Pancreas (tissue), 10 donors: Measurements from ENCODE around the gene TMEM250. TPM values are rescaled to one million over a fixed set of nuclear protein-coding genes. Genes with fewer than 3 reads are reported as not detected.

Source experiments
- ATAC-seq, 4 donors: fragments of 200-7000 bp; cut with Tn5 transposase; one replicate each; pipeline versions ENCODE4 v1.8.0 to v1.9.1; 2020; ENCODE audit warnings: mild to moderate bottlenecking in 4 of 4, moderate library complexity in 4 of 4
- DNase-seq, 6 donors: peaks; one replicate each; pipeline ENCODE4 v3.0.0-alpha.2; 2020
- FAIRE-seq: peaks from 2 replicates; lab custom pipeline; 2012; peaks lifted over from hg19 to GRCh38; lab: Jason Lieb, UNC
- H3K27ac ChIP-seq, 4 donors: fragments of 200-600 bp; sonication (generic); 1 replicate in 3 of 4; 2 replicates in 1 of 4; pipeline versions ENCODE4 v1.5.0 to v1.8.0; 2020
- H3K27me3 ChIP-seq, 4 donors: fragments of 200-600 bp; one replicate each; pipeline ENCODE4 v1.8.0; 2021
- H3K36me3 ChIP-seq, 3 donors: fragments of 200-600 bp; sonication (generic) in 1 of 3; one replicate each; pipeline versions ENCODE4 v1.5.0 to v1.8.0; 2020 to 2021
- H3K4me1 ChIP-seq, 3 donors: fragments of 200-600 bp; one replicate each; pipeline ENCODE4 v1.8.0; 2021
- H3K4me3 ChIP-seq, 4 donors: fragments of 200-600 bp; sonication (generic) in 2 of 4; one replicate each; pipeline versions ENCODE4 v1.5.0 to v1.8.0; 2020 to 2021
- H3K9me3 ChIP-seq, 4 donors: fragments of 200-600 bp; one replicate each; pipeline ENCODE4 v1.8.0; 2021
- WGBS, 2 donors: extraction: QIAGEN DNeasy Blood & Tissue Kit; methylation state at CpG; one replicate each; pipeline ENCODE4 v1.1.7; 2013; 5-methylcytosine and 5-hydroxymethylcytosine counted together
- intact Hi-C, 3 donors: fragments of 100-400 bp; cut with DNase I; formaldehyde crosslinking; loops; one replicate each; pipeline versions ENCODE4 v1.11.1 to v1.14.2; 2022
- polyA plus RNA-seq, 2 donors: library from polyadenylated mRNA; stranded (reverse); fragments of 200-250 nt; gene quantifications; one replicate each; pipeline ENCODE4 v1.2.3, GENCODE V29; 2013
- total RNA-seq, 6 donors: library from RNA; stranded (reverse); fragmentation: NEBNext Ultra II Directional in 4 of 6; extraction: Animal tissue kit (Norgen Biotek cat#: 25700) in 4 of 6; gene quantifications; one replicate each; pipeline versions ENCODE4 v1.2.1 to v1.2.4, GENCODE V29; 2021 to 2023
- TF ChIP-seq, protein P1 (sequence below), 4 donors: fragments of 200-600 bp; sonication (generic) in 3 of 4; IDR thresholded peaks; one replicate each; pipeline versions ENCODE4 v1.5.0 to v1.8.0; 2021; ENCODE audit warnings: antibody characterized with exemption in 4 of 4
- donor health status: healthy with polysubstance abuse.
- donor health status: DM: no; HTN: no; CAD: no; lungs with moderate emphysema.
- donor health status: DM: no; HTN: no; CAD: no.
- donor health status: control.
- donor health status: control.
- donor health status: Bipolar disorder and iron deficiency.
- donor health status: DM: yes; HTN: yes; CAD: no.
- donor health status: DM: no; HTN: no; CAD: no.
- donor health status: DM: no; HTN: no; CAD: no.
- donor health status: DM: yes; HTN: yes; CAD: no.

TMEM250 gene
- total and polyA plus RNA-seq, 8 donors = 8.0 to 17.8 (median 11.8) TPM

- intact Hi-C loops = no loop called here
- 68 to 78% methylated on average over 14 of the region's 14 CpGs for WGBS, 2 donors
- Histone ChIP-seq H3K36me3 (no peaks in the 10 kb centered on the region), H3K27me3 (no peaks in the 10 kb centered on the region), H3K9me3 (no peaks in the 10 kb centered on the region), H3K27ac (no peak overlapping the region), H3K4me3 (no peak overlapping the region), H3K4me1 (no peaks in the 10 kb centered on the region)
- ATAC-seq (no peak), FAIRE-seq (no peak), DNase-seq (no peak)
- TF ChIP-seq, protein P1, sequence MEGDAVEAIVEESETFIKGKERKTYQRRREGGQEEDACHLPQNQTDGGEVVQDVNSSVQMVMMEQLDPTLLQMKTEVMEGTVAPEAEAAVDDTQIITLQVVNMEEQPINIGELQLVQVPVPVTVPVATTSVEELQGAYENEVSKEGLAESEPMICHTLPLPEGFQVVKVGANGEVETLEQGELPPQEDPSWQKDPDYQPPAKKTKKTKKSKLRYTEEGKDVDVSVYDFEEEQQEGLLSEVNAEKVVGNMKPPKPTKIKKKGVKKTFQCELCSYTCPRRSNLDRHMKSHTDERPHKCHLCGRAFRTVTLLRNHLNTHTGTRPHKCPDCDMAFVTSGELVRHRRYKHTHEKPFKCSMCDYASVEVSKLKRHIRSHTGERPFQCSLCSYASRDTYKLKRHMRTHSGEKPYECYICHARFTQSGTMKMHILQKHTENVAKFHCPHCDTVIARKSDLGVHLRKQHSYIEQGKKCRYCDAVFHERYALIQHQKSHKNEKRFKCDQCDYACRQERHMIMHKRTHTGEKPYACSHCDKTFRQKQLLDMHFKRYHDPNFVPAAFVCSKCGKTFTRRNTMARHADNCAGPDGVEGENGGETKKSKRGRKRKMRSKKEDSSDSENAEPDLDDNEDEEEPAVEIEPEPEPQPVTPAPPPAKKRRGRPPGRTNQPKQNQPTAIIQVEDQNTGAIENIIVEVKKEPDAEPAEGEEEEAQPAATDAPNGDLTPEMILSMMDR (IDR thresholded peaks at IDR 0.05) = no peak
These were observed 36.3 kb upstream of the TMEM250 start for GRCh38 chr9:136154943-136155342.

- TF ChIP-seq, protein P1 (IDR thresholded peaks at IDR 0.05) = no peak
- ATAC-seq (no peak), FAIRE-seq (no peak), DNase-seq (peak in 1 of 6 donors; percentile 56)
- Histone ChIP-seq H3K4me3 (no peak overlapping the region), H3K4me1 (no peaks in the 10 kb centered on the region), H3K36me3 (no peaks in the 10 kb centered on the region), H3K27me3 (no peaks in the 10 kb centered on the region), H3K27ac (no peak overlapping the region), H3K9me3 (no peaks in the 10 kb centered on the region)
- WGBS, 2 donors = 74 to 79% methylated on average over 24 of the region's 24 CpGs
- intact Hi-C loops = no loop called here
These were observed 34.8 kb upstream of the TMEM250 start for GRCh38 chr9:136153381-136154065.

- H3K36me3 ChIP-seq = no peaks in the 10 kb centered on the region
- TF ChIP-seq, protein P1 (IDR thresholded peaks at IDR 0.05) = no peak
- no peak for FAIRE-seq
- no peaks in the 10 kb centered on the region for H3K9me3 ChIP-seq
- intact Hi-C loops = no loop called here
- no peak for ATAC-seq
- no peak overlapping the region for H3K4me3 ChIP-seq
- 87 to 94% methylated on average over 9 to 12 of the region's 12 CpGs for WGBS, 2 donors
- DNase-seq = peak in 1 of 6 donors; percentile 33
- H3K27me3 ChIP-seq = no peaks in the 10 kb centered on the region
- H3K4me1 ChIP-seq = no peaks in the 10 kb centered on the region
- H3K27ac ChIP-seq = no peak overlapping the region
These were observed 34.3 kb upstream of the TMEM250 start for GRCh38 chr9:136152931-136153330.

DNA sequence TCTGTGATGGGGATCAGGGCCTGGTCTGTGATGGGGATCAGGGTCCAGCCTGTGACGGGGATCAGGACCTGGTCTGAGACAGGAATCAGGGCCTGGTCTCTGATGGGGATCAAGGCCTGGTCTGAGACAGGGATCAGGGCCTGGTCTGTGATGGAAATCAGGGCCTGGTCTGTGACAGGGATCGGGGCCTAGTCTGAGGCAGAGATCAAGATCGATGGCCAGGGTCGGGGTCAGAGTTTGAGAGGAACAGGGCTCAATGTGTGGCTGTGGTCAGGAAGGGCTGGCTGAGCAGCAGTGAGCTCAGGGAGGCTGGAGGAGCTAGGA, 33.8 kb upstream of the TMEM250 start:
- DNase-seq = no peak
- no peak for FAIRE-seq
- Histone ChIP-seq H3K4me1 (no peaks in the 10 kb centered on the region), H3K9me3 (no peaks in the 10 kb centered on the region), H3K27me3 (no peaks in the 10 kb centered on the region), H3K27ac (no peak overlapping the region), H3K36me3 (no peaks in the 10 kb centered on the region), H3K4me3 (no peak overlapping the region)
- WGBS, 2 donors = 68 to 70% methylated on average over 4 of the region's 4 CpGs
- no peak for ATAC-seq
- intact Hi-C loops = no loop called here
- TF ChIP-seq, protein P1 (IDR thresholded peaks at IDR 0.05) = no peak

- Histone ChIP-seq H3K9me3 (no peaks in the 10 kb centered on the region), H3K4me1 (no peaks in the 10 kb centered on the region), H3K27me3 (no peaks in the 10 kb centered on the region), H3K4me3 (no peak overlapping the region), H3K36me3 (no peaks in the 10 kb centered on the region), H3K27ac (no peak overlapping the region)
- DNase-seq (peak in 1 of 6 donors; percentile 45), ATAC-seq (no peak), FAIRE-seq (no peak)
- TF ChIP-seq, protein P1 (IDR thresholded peaks at IDR 0.05) = no peak
- 81% methylated on average over 27 of the region's 27 CpGs for WGBS, 2 donors
- intact Hi-C loops = no loop called here
These were observed 33.3 kb upstream of the TMEM250 start for GRCh38 chr9:136151848-136152542.
